GM18505 (cell line): ENCODE measurements around the gene ZNF593.

Experiments
- ATAC-seq: cut with Tn5 transposase; IDR thresholded peaks from one replicate; pipeline ENCODE4 v1.9.1; 2021; ENCODE audit not compliant: unreplicated experiment
- POLR2A ChIP-seq: IDR thresholded peaks from 4 replicates; pipeline ENCODE4 v1.6.1; 2011; ENCODE audit warnings: borderline replicate concordance; ENCODE audit not compliant: insufficient read depth, insufficient read length; ENCODE audit errors: extremely low read depth

Gene ZNF593

DNA sequence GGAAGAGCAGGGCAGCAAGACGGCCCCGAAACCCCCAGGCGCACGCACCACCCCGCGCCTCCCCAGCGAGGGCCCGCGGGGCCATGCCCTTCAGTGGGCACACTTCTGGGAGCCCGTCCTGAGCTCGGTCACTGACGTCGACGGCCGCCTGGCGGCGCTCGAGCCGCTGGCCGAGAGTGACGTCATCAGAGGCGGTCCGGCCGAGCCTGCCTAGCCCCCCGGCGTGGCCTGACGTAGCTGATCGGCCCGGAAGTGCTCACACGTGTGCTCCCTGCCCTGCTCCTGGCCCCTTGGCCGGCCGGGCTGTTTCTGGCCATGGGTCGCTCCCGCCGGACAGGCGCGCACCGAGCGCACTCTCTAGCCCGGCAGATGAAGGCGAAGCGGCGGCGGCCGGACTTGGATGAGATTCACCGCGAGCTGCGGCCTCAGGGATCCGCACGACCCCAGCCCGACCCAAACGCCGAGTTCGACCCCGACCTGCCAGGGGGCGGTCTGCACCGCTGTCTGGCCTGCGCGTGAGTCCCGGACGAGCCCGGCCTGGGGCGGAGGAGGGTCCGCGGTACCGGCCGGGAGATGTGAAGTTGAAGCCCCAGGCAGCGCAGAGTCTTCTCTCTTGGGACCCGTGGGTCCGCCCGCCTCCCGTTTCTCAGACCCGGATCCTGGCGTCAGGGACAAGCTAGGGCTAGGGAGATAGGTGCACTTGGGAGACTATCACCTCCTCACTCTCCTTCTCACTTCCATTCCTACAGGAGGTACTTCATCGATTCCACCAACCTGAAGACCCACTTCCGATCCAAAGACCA lies at the start of gene ZNF593:
Gene ZNF593, plus strand, starts transcription at position 240 of the 803 bp plus-strand sequence. Its CDS starts 76 bp downstream, at position 316.
- peak; percentile 82 for TF ChIP-seq POLR2A
- peak; percentile 93 for ATAC-seq

DNA sequence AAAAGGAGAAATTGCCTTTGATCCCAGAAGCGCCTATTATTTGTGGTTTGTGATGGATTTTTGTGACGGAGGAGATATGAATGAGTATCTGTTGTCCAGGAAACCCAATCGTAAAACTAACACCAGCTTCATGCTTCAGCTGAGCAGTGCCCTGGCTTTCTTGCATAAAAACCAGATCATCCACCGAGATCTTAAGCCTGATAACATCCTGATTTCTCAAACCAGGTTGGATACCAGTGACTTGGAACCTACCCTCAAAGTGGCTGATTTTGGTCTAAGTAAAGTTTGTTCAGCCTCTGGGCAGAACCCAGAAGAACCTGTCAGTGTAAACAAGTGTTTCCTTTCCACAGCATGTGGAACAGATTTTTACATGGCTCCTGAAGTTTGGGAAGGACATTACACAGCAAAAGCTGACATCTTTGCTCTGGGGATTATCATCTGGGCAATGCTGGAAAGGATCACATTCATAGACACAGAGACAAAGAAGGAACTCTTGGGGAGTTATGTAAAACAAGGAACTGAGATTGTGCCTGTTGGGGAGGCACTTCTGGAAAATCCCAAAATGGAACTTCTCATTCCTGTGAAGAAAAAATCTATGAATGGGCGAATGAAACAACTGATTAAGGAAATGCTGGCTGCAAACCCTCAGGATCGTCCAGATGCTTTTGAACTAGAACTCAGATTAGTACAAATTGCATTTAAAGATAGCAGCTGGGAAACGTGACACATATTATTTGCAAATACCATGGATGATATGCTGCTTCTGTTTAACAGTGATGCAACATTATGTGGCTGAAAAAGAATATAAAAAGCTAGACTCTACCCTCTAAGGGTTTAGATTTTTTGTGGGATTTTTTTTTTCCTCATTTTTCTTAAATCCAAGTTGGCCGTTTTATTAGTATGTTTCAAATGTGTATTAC lies 47.6 kb upstream of the ZNF593 start:
- no peak for TF ChIP-seq POLR2A
- ATAC-seq, result no peak

DNA sequence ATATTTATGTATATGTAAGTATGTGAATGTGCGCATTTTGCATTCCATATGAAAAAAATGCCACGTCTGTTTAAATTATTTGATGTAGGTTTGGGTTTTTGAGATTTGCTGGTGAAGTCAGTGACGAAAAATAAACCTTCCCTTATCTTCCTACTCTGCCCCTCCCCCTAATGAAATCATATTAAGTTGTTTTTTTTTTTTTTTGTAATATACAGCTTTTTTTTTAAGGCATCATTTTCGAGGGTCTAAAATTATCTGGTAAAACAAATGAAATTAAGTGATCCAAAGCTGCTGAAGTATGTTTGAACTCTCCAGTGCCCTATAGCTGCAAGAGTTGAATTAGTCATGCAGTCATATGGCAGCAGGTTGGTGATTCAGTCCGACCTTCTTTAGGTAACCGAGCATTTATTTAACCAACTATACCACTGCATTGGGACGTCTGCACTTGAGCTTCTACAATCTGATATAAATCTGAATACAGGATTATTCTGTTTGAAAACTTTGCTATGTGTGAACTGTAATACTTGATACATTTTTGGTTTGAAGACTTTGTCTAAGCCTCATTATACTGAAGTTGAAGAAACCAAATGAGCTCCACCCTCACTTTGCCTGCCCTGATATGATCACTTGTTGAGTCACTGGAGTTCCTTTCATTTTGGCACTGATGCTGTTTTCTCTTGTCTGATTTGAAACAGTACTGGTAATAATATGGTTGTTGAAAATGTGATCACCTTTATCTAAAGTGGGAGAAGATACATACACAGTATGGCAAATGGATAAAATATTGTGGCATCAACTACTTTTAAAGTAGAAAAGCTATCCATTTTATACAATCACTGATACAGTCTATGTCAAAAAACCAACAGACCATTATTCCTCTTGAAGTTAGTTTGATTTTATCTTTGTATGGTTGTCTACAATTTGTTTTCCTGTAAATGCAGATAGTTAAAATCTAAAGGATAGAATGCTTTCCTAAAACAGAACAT lies 46.4 kb upstream of the ZNF593 start:
- no peak for TF ChIP-seq POLR2A
- ATAC-seq, result no peak

DNA sequence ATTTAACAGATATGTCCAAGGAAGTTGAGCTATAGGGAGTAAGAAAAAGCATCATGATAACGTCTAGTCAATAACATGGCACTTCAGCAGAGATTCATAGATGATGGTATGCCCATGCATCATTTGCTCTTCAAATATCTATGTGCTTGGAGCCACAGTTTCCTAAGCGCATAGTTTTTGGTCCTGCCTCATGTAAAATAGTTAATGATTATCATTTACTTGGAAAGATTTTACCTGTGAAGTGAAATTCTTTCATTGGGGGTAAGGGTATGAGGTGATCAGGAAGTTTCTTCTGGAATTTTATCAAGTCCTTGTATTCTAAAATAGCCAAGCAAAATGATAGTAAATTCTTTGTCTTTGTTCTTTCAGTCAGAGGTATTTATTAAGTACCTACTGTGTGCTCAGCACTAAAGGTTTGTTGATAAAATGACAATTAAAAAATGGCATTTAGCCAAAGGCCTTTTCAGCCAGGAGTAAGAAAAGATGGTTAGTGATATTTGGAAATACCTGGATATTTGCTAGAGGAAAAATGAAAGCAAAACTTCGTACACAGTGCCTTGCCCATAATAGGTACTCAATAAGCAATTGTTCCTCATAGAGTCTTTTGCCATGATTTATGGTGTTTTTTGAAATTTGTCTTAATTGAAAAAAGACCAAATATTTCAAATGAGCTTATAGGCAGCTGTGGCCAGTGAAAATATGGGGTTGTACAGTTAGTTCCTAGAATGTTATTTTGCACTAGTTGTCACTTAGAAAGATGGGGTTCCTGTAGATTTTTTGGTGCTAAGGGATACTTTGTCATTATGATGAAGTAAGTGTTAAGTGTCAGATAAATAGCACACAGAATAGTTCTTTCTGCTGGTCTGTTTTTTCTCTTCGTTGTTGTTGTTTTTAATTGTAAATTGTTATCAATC lies 45.0 kb upstream of the ZNF593 start:
- TF ChIP-seq POLR2A, result no peak
- no peak for ATAC-seq

DNA sequence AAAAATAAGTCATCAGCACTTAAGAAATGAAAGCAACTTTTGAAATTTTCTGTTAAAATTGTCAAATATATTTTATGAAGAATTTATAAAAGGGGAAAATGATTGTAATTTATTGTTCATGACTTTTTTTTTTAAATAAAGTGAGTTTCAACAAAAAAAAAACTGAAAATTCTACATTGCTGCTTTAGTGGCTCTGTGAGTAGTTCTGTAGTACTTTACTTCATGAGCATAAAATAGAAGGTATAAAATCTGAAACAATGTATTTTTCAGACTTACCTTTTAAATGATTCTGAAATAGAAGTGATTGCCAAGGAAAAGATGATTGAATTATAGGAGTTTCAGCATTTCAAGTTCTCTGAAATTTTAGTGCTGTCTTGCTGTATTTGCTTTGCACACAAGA lies 44.3 kb upstream of the ZNF593 start:
- TF ChIP-seq POLR2A, result no peak
- ATAC-seq, result no peak

- TF ChIP-seq POLR2A, result no peak
- ATAC-seq, result no peak
These were observed 43.8 kb upstream of the ZNF593 start for GRCh38 chr1:26125946-26126320.

- ATAC-seq, result peak; percentile 77
- no peak for TF ChIP-seq POLR2A
These were observed 43.2 kb upstream of the ZNF593 start for GRCh38 chr1:26126321-26127084.

GRCh38 chr1:26127235-26128163 lies 42.2 kb upstream of the ZNF593 start:
- TF ChIP-seq POLR2A, result no peak
- ATAC-seq, result no peak

DNA sequence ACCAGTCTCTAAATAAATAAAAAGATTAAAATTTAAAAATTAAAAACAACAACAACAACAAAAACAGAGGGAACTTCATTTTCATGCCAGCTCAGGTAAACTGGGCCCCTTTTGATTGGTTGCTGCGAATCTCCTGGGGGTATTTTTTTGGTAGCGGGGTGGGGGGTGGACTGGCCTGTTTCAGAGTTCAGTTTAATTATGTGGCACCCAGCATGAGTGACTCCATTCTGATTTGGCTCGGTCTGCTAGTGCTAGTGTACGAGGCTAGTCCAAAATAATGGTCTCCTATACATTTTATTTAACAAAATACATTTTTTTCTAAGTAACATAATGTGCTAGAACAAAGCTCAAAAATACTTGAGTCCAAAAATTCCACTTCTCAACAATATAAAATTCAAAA lies 39.9 kb upstream of the ZNF593 start:
- no peak for TF ChIP-seq POLR2A
- ATAC-seq, result no peak

DNA sequence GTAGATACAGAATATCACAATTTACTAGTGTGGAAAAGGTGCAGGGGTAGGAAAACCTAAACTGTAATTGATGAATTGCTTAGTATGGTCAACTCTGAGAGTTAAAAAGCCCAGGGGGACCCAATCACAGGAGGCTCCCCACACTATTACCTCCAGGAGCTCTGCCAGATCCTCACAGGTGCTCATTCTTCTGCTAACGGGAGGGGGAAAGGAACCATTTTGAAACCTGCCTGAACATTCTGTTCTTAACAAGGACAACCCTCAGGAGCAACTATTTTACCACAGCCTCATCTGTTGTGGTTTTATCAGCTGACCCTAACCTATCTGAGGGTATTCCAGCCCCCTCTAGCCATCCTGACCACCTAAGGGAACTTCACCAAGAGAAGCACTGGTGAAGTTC lies 39.0 kb upstream of the ZNF593 start:
- no peak for ATAC-seq
- no peak for TF ChIP-seq POLR2A
